Mesenchymal stem cell (in vitro differentiated cells and primary cell): ENCODE data around the gene SFXN5.

Experiments used
- DNase-seq: peaks from one replicate; pipeline ENCODE4 v3.0.0-alpha.2; 2013
- H2AFZ ChIP-seq: one replicate; pipeline ENCODE4 v1.6.1; 2013; ENCODE audit warnings: low read depth, mild to moderate bottlenecking, control low read depth, inconsistent platforms, low read length, moderate library complexity
- H2AK5ac ChIP-seq: 2 replicates; pipeline ENCODE4 v1.6.1; 2013; ENCODE audit warnings: low read length, moderate library complexity, mild to moderate bottlenecking, inconsistent platforms; ENCODE audit not compliant: severe bottlenecking
- H2BK120ac ChIP-seq: one replicate; pipeline ENCODE4 v1.6.1; 2013; ENCODE audit warnings: low read depth, mild to moderate bottlenecking, inconsistent platforms, low read length, moderate library complexity
- H2BK12ac ChIP-seq, 2 experiments: one replicate each; pipeline ENCODE4 v1.6.1; 2013; ENCODE audit warnings: inconsistent platforms in 2 of 2, low read length in 2 of 2, mild to moderate bottlenecking in 2 of 2, moderate library complexity in 2 of 2, control low read depth in 1 of 2
- H2BK15ac ChIP-seq: one replicate; pipeline ENCODE4 v1.6.1; 2013; ENCODE audit warnings: mild to moderate bottlenecking, low read depth, inconsistent platforms; ENCODE audit not compliant: poor library complexity, severe bottlenecking
- H2BK5ac ChIP-seq: 2 replicates; pipeline ENCODE4 v1.6.1; 2013; ENCODE audit warnings: low read depth, mild to moderate bottlenecking, low read length, control low read depth, inconsistent platforms; ENCODE audit not compliant: poor library complexity, severe bottlenecking
- H3K14ac ChIP-seq, 2 experiments: one replicate each; pipeline ENCODE4 v1.6.1; 2013; ENCODE audit warnings: inconsistent platforms in 2 of 2, low read length in 2 of 2, control low read depth in 1 of 2, mild to moderate bottlenecking in 1 of 2, moderate library complexity in 1 of 2
- H3K18ac ChIP-seq, 2 experiments: one replicate each; pipeline ENCODE4 v1.6.1; 2013; ENCODE audit warnings: inconsistent platforms in 2 of 2, low read length in 2 of 2, control low read depth in 1 of 2, low read depth in 1 of 2, mild to moderate bottlenecking in 1 of 2
- H3K23ac ChIP-seq, 2 experiments: one replicate each; pipeline ENCODE4 v1.6.1; 2013; ENCODE audit warnings: inconsistent platforms in 2 of 2, low read length in 2 of 2, mild to moderate bottlenecking in 2 of 2, moderate library complexity in 2 of 2, control low read depth in 1 of 2
- H3K27ac ChIP-seq: 2 replicates; pipeline ENCODE4 v1.5.1; 2013; ENCODE audit warnings: mild to moderate bottlenecking, moderate library complexity, low read length, control low read depth, inconsistent platforms; ENCODE audit not compliant: poor library complexity, severe bottlenecking
- H3K27me3 ChIP-seq, 2 experiments: 2 replicates each; pipeline versions ENCODE4 v1.6.1 to v1.7.0; 2013; ENCODE audit warnings: low read length in 2 of 2, mild to moderate bottlenecking in 2 of 2, moderate library complexity in 2 of 2, control low read depth in 1 of 2, inconsistent platforms in 1 of 2; ENCODE audit not compliant: control insufficient read depth in 1 of 2, insufficient read depth in 1 of 2
- H3K36me3 ChIP-seq, 2 experiments: 2 replicates each; pipeline versions ENCODE4 v1.6.1 to v1.7.0; 2013; ENCODE audit warnings: low read length in 2 of 2, control low read depth in 1 of 2, inconsistent platforms in 1 of 2, low read depth in 1 of 2, mild to moderate bottlenecking in 1 of 2; ENCODE audit not compliant: insufficient read depth in 2 of 2, control insufficient read depth in 1 of 2
- H3K4ac ChIP-seq, 2 experiments: one replicate each; pipeline ENCODE4 v1.6.1; 2013; ENCODE audit warnings: inconsistent platforms in 2 of 2, low read length in 2 of 2, mild to moderate bottlenecking in 2 of 2, moderate library complexity in 2 of 2, control low read depth in 1 of 2, low read depth in 1 of 2
- H3K4me1 ChIP-seq: 2 replicates; pipeline ENCODE4 v1.6.1; 2013; ENCODE audit warnings: low read depth, low read length, control low read depth; ENCODE audit not compliant: control insufficient read depth, insufficient read depth
- H3K4me2 ChIP-seq: 2 replicates; pipeline ENCODE4 v1.6.1; 2013; ENCODE audit warnings: low read length, mild to moderate bottlenecking, inconsistent platforms; ENCODE audit not compliant: poor library complexity, severe bottlenecking
- H3K4me3 ChIP-seq, 2 experiments: 2 replicates each; pipeline versions ENCODE4 v1.5.1 to v1.7.0; 2013; ENCODE audit warnings: low read length in 2 of 2, mild to moderate bottlenecking in 2 of 2, control low read depth in 1 of 2, low read depth in 1 of 2; ENCODE audit not compliant: insufficient read depth in 1 of 2
- H3K79me1 ChIP-seq: replicated peaks from 2 replicates; pipeline ENCODE4 v1.6.1; 2013; ENCODE audit warnings: mild to moderate bottlenecking, control low read depth, low read length, inconsistent platforms; ENCODE audit not compliant: poor library complexity, severe bottlenecking
- H3K9ac ChIP-seq: 2 replicates; pipeline ENCODE4 v1.7.0; 2013; ENCODE audit warnings: mild to moderate bottlenecking, low read length, moderate library complexity
- H3K9me3 ChIP-seq: 2 replicates; pipeline ENCODE4 v1.7.0; 2013; ENCODE audit warnings: mild to moderate bottlenecking, low read length; ENCODE audit not compliant: control insufficient read depth
- H4K8ac ChIP-seq: one replicate; pipeline ENCODE4 v1.6.1; 2013; ENCODE audit warnings: inconsistent platforms, mild to moderate bottlenecking, low read length, moderate library complexity
- H4K91ac ChIP-seq: one replicate; pipeline ENCODE4 v1.6.1; 2013; ENCODE audit warnings: mild to moderate bottlenecking, low read length, inconsistent platforms
- WGBS: methylation state at CpG from one replicate; pipeline ENCODE4 v1.1.7; 2013; ENCODE audit warnings: mixed read lengths; 5-methylcytosine and 5-hydroxymethylcytosine counted together

SFXN5 gene

GRCh38 chr2:72901426-72901825 is 170.1 kb downstream of the SFXN5 start:
- no peak overlapping the region for H4K8ac ChIP-seq
- H3K23ac ChIP-seq: no peak overlapping the region
- no peaks in the 10 kb centered on the region for H3K79me1 ChIP-seq
- peaks cover 6% of the 10 kb centered on the region for H3K9me3 ChIP-seq
- no peak overlapping the region for H2BK120ac ChIP-seq
- no peaks in the 10 kb centered on the region for H3K4me1 ChIP-seq
- H3K36me3 ChIP-seq: no peaks in the 10 kb centered on the region
- H2BK15ac ChIP-seq: no peak overlapping the region
- H3K27ac ChIP-seq: no peak overlapping the region
- H3K14ac ChIP-seq: no peak overlapping the region
- no peak overlapping the region for H4K91ac ChIP-seq
- no peak overlapping the region for H2BK5ac ChIP-seq
- H3K4ac ChIP-seq: no peak overlapping the region
- H3K4me2 ChIP-seq: no peak overlapping the region
- H3K9ac ChIP-seq: no peak overlapping the region
- no peak overlapping the region for H2BK12ac ChIP-seq
- peaks cover 63 to 92% of the 10 kb centered on the region in 2 experiments for H3K27me3 ChIP-seq
- no peak for DNase-seq
- no peak overlapping the region for H2AK5ac ChIP-seq
- no peak overlapping the region for H3K18ac ChIP-seq
- no peak overlapping the region for H3K4me3 ChIP-seq
- no peak overlapping the region for H2AFZ ChIP-seq
- whole genome bisulfite sequencing: 0% methylated on average over 1 of the region's 3 CpGs

- H3K23ac ChIP-seq: no peak overlapping the region
- no peak overlapping the region for H3K4me2 ChIP-seq
- no peak overlapping the region for H2AK5ac ChIP-seq
- no peak overlapping the region for H4K8ac ChIP-seq
- H3K4ac ChIP-seq: no peak overlapping the region
- peaks cover 70 to 92% of the 10 kb centered on the region in 2 experiments for H3K27me3 ChIP-seq
- H2BK12ac ChIP-seq: no peak overlapping the region
- no peak overlapping the region for H3K18ac ChIP-seq
- no peak overlapping the region for H2BK120ac ChIP-seq
- DNase-seq: no peak
- no peak overlapping the region for H3K27ac ChIP-seq
- H3K9ac ChIP-seq: no peak overlapping the region
- no peaks in the 10 kb centered on the region for H3K9me3 ChIP-seq
- no peak overlapping the region for H4K91ac ChIP-seq
- 73% methylated on average over 3 of the region's 5 CpGs for WGBS
- no peak overlapping the region for H3K4me3 ChIP-seq
- H3K79me1 ChIP-seq: no peaks in the 10 kb centered on the region
- no peak overlapping the region for H2AFZ ChIP-seq
- H2BK15ac ChIP-seq: no peak overlapping the region
- peaks cover 2% of the 10 kb centered on the region for H3K4me1 ChIP-seq
- H2BK5ac ChIP-seq: no peak overlapping the region
- no peaks in the 10 kb centered on the region for H3K36me3 ChIP-seq
- H3K14ac ChIP-seq: no peak overlapping the region
These were observed 171.2 kb downstream of the SFXN5 start for GRCh38 chr2:72900191-72900825.

- no peak overlapping the region for H2BK5ac ChIP-seq
- DNase-seq: no peak
- H3K18ac ChIP-seq: no peak overlapping the region
- no peak overlapping the region for H3K27ac ChIP-seq
- no peak overlapping the region for H2BK12ac ChIP-seq
- H3K4me3 ChIP-seq: no peak overlapping the region
- H2BK120ac ChIP-seq: no peak overlapping the region
- no peak overlapping the region for H3K23ac ChIP-seq
- no peak overlapping the region for H2BK15ac ChIP-seq
- no peak overlapping the region for H3K4me2 ChIP-seq
- no peaks in the 10 kb centered on the region for H3K79me1 ChIP-seq
- WGBS: 79% methylated on average over 2 of the region's 2 CpGs
- no peak overlapping the region for H3K9ac ChIP-seq
- peaks cover 81 to 89% of the 10 kb centered on the region in 2 experiments for H3K27me3 ChIP-seq
- no peak overlapping the region for H2AK5ac ChIP-seq
- no peak overlapping the region for H2AFZ ChIP-seq
- H3K4me1 ChIP-seq: peaks cover 13% of the 10 kb centered on the region
- H4K91ac ChIP-seq: no peak overlapping the region
- no peak overlapping the region for H4K8ac ChIP-seq
- no peaks in the 10 kb centered on the region for H3K9me3 ChIP-seq
- no peak overlapping the region for H3K14ac ChIP-seq
- H3K4ac ChIP-seq: no peak overlapping the region
- no peaks in the 10 kb centered on the region for H3K36me3 ChIP-seq
These were observed 173.0 kb downstream of the SFXN5 start for GRCh38 chr2:72898585-72898906.

- Histone ChIP-seq H4K91ac (no peak overlapping the region), H2BK12ac (no peak overlapping the region), H3K27ac (no peak overlapping the region), H3K36me3 (no peaks in the 10 kb centered on the region), H2AFZ (no peak overlapping the region), H3K4ac (no peak overlapping the region), H2BK120ac (no peak overlapping the region), H3K9ac (no peak overlapping the region), H3K9me3 (no peaks in the 10 kb centered on the region), H3K4me2 (no peak overlapping the region), H3K79me1 (no peaks in the 10 kb centered on the region), H3K18ac (no peak overlapping the region), H2BK5ac (no peak overlapping the region), H3K14ac (no peak overlapping the region), H4K8ac (no peak overlapping the region), H3K4me3 (no peak overlapping the region), H2AK5ac (no peak overlapping the region), H2BK15ac (no peak overlapping the region), H3K27me3 (peaks cover 76 to 84% of the 10 kb centered on the region in 2 experiments), H3K4me1 (peaks cover 13% of the 10 kb centered on the region), H3K23ac (no peak overlapping the region)
- 60% methylated on average over 15 of the region's 18 CpGs for WGBS
- DNase-seq: no peak
These were observed 173.5 kb downstream of the SFXN5 start for GRCh38 chr2:72897785-72898584.
